Activated CD4-positive, alpha-beta T cell treated with anti-CD3 and anti-CD28 coated beads for 48 hours (primary cell): Measurements from ENCODE around the gene ABCC1.
A peak's percentile ranks its signal among the peaks of the same experiment; 100 is the strongest.

ENCODE experiments used
- DNase-seq: peaks from one replicate; pipeline ENCODE4 v3.0.0-alpha.2; 2020

Gene ABCC1

GRCh38 chr16:16120382-16121184 lies 171.2 kb downstream of the ABCC1 start:
- no peak for DNase-seq

GRCh38 chr16:16121185-16121727 lies 171.8 kb downstream of the ABCC1 start:
- DNase-seq: no peak

- no peak for DNase-seq
These were observed 172.8 kb downstream of the ABCC1 start for GRCh38 chr16:16122264-16122663.

GRCh38 chr16:16124438-16124837 lies 175.0 kb downstream of the ABCC1 start:
- no peak for DNase-seq

- DNase-seq: no peak
These were observed 175.6 kb downstream of the ABCC1 start for GRCh38 chr16:16124974-16125373.

GRCh38 chr16:16126896-16127295 lies 177.5 kb downstream of the ABCC1 start:
- DNase-seq: no peak

GRCh38 chr16:16127469-16128116 lies 178.2 kb downstream of the ABCC1 start:
- peak; percentile 78 for DNase-seq

GRCh38 chr16:16131204-16131603 lies 181.8 kb downstream of the ABCC1 start:
- no peak for DNase-seq

GRCh38 chr16:16131659-16132058 lies 182.2 kb downstream of the ABCC1 start:
- DNase-seq: no peak

- no peak for DNase-seq
These were observed 184.7 kb downstream of the ABCC1 start for GRCh38 chr16:16133943-16134604.

- DNase-seq: no peak
These were observed 187.2 kb downstream of the ABCC1 start for GRCh38 chr16:16136588-16136987.

- DNase-seq: no peak
These were observed 187.7 kb downstream of the ABCC1 start for GRCh38 chr16:16137110-16137509.

- DNase-seq: no peak
These were observed 188.7 kb downstream of the ABCC1 start for GRCh38 chr16:16138034-16138635.

- no peak for DNase-seq
These were observed 189.6 kb downstream of the ABCC1 start for GRCh38 chr16:16139061-16139460.

GRCh38 chr16:16139806-16140205 lies 190.4 kb downstream of the ABCC1 start:
- DNase-seq: no peak

- DNase-seq: no peak
These were observed 191.1 kb downstream of the ABCC1 start for GRCh38 chr16:16140537-16140936.

GRCh38 chr16:16141141-16141540 lies 191.7 kb downstream of the ABCC1 start:
- DNase-seq: no peak

GRCh38 chr16:16141784-16142396 lies 192.5 kb downstream of the ABCC1 start:
- DNase-seq: no peak

GRCh38 chr16:16143038-16143763 lies 193.8 kb downstream of the ABCC1 start:
- peak; percentile 31 for DNase-seq

- DNase-seq: no peak
These were observed 194.5 kb downstream of the ABCC1 start for GRCh38 chr16:16143931-16144330.

GRCh38 chr16:16144416-16144815 lies 195.0 kb downstream of the ABCC1 start:
- DNase-seq: no peak

- DNase-seq: no peak
These were observed 195.9 kb downstream of the ABCC1 start for GRCh38 chr16:16145286-16145685.
